Esophagus squamous epithelium (tissue), 5 donors: Measurements from ENCODE around the gene CAMTA1. TPM values are rescaled to one million over a fixed set of nuclear protein-coding genes. Genes with fewer than 3 reads are reported as not detected.

Experiments used
- DNase-seq: peaks from one replicate; lab custom pipeline; 2025; lab: John Stamatoyannopoulos, UW
- H3K27ac ChIP-seq, 4 donors: fragments of 200-600 bp; sonication (generic); one replicate each; pipeline ENCODE4 v1.5.1; 2016 to 2019; ENCODE audit warnings: mild to moderate bottlenecking in 1 of 4
- H3K27me3 ChIP-seq, 4 donors: fragments of 200-600 bp; sonication (generic); 1 replicate in 3 of 4; 2 replicates in 1 of 4; pipeline versions ENCODE4 v1.5.1 to v1.6.0; 2017 to 2021; ENCODE audit warnings: antibody characterized with exemption in 1 of 4
- H3K36me3 ChIP-seq, 3 donors: fragments of 200-600 bp; sonication (generic); one replicate each; pipeline ENCODE4 v1.5.1; 2016 to 2019
- H3K4me1 ChIP-seq, 3 donors: fragments of 200-600 bp; sonication (generic); one replicate each; pipeline ENCODE4 v1.5.1; 2017 to 2019
- H3K4me3 ChIP-seq, 4 donors: fragments of 200-600 bp; sonication (generic); 1 replicate in 3 of 4; 2 replicates in 1 of 4; pipeline ENCODE4 v1.5.1; 2016 to 2019; ENCODE audit warnings: mild to moderate bottlenecking in 2 of 4, moderate library complexity in 1 of 4
- H3K9me3 ChIP-seq, 3 donors: fragments of 200-600 bp; sonication (generic); one replicate each; pipeline ENCODE4 v1.5.1; 2016 to 2019
- POLR2A ChIP-seq, 4 donors: fragments of 450-650 bp; IDR thresholded peaks; one replicate each; pipeline ENCODE4 v1.6.1; 2017; ENCODE audit warnings: antibody characterized with exemption in 4 of 4, mild to moderate bottlenecking in 4 of 4, moderate library complexity in 3 of 4
- WGBS, 2 donors: methylation state at CpG; one replicate each; pipeline ENCODE4 v1.1.5; 2018; 5-methylcytosine and 5-hydroxymethylcytosine counted together
- intact Hi-C: fragments of 100-400 bp; cut with DNase I; formaldehyde crosslinking; loops from one replicate; pipeline ENCODE4 v1.15.0; 2022
- total RNA-seq, 4 donors: library from RNA; depleted of rRNA; stranded (reverse); fragments of >200 nt; gene quantifications; one replicate each; pipeline ENCODE4 v1.1.0, GENCODE V29; 2016
- TF ChIP-seq, protein P1 (sequence below), 6 experiments: fragments of 450-650 bp in 4 of 6; fragments of 200-600 bp in 2 of 6; sonication (generic) in 2 of 6; IDR thresholded peaks; one replicate each; pipeline ENCODE4 v1.5.1; 2016 to 2019; ENCODE audit warnings: antibody characterized with exemption in 6 of 6, mild to moderate bottlenecking in 4 of 6, moderate library complexity in 4 of 6
- donor health status: DM: yes; HTN: yes; CAD: no.

Gene CAMTA1
- total RNA-seq, 4 donors from 2014 or later = 31.3 to 77.4 (median 45.9) TPM

DNA sequence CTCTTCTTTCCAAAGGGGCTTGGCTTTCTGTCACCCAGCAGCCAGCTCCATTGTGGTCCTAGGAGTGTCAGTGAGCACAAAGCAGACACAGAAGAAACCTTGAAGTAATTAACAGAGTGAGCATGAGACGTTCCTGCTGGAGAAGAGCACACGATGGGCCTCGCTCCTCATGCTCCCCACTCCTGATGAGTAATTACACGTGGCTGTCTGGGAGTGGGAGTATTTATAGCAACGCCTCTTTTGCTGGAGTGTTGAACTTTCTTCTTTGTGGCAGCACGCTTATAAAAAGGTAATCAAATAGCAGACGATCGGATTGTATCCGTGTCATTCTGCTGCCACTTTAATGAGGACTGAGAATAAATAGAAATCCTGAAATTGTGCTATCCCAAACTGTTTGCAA is 185.8 kb downstream of the CAMTA1 start:
- DNase-seq = no peak
- Histone ChIP-seq H3K9me3 (no peaks in the 10 kb centered on the region), H3K27me3 (peaks cover 0 to 30% (median 0%) of the 10 kb centered on the region in 4 donors), H3K4me1 (no peaks in the 10 kb centered on the region), H3K4me3 (no peak overlapping the region), H3K36me3 (no peaks in the 10 kb centered on the region), H3K27ac (no peak overlapping the region)
- intact Hi-C loops = no loop called here
- WGBS, 2 donors = 61 to 68% methylated on average over 5 to 9 of the region's 9 CpGs
- TF ChIP-seq, protein P1, sequence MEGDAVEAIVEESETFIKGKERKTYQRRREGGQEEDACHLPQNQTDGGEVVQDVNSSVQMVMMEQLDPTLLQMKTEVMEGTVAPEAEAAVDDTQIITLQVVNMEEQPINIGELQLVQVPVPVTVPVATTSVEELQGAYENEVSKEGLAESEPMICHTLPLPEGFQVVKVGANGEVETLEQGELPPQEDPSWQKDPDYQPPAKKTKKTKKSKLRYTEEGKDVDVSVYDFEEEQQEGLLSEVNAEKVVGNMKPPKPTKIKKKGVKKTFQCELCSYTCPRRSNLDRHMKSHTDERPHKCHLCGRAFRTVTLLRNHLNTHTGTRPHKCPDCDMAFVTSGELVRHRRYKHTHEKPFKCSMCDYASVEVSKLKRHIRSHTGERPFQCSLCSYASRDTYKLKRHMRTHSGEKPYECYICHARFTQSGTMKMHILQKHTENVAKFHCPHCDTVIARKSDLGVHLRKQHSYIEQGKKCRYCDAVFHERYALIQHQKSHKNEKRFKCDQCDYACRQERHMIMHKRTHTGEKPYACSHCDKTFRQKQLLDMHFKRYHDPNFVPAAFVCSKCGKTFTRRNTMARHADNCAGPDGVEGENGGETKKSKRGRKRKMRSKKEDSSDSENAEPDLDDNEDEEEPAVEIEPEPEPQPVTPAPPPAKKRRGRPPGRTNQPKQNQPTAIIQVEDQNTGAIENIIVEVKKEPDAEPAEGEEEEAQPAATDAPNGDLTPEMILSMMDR (IDR thresholded peaks at IDR 0.05) = no peak
- no peak for TF ChIP-seq POLR2A (IDR thresholded peaks at IDR 0.05)

DNA sequence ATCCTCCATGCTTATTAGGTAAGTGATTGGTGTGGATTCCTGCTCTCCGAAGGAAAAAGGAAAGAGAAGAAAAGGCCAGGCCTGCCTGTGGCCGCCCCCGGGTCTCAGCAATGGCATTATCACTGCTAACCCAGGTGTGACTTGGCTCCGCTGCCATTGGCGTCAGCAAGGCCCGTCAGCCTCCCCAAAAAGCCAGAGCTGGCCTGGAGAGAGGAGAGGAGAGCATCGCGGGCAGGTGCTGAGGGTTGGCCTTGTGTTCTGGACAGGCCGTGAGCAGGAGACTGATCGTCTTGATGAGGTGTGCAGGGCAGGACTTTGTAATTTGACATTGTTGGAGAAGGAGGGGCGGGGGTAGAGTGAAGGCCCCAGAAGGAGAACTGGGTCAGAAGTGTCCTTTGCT is 186.4 kb downstream of the CAMTA1 start:
- Histone ChIP-seq H3K9me3 (no peaks in the 10 kb centered on the region), H3K36me3 (no peaks in the 10 kb centered on the region), H3K27ac (no peak overlapping the region), H3K4me3 (no peak overlapping the region), H3K27me3 (peaks cover 0 to 30% (median 0%) of the 10 kb centered on the region in 4 donors), H3K4me1 (no peaks in the 10 kb centered on the region)
- no peak for DNase-seq
- 78 to 92% methylated on average over 5 to 7 of the region's 11 CpGs for WGBS, 2 donors
- intact Hi-C loops = no loop called here
- TF ChIP-seq, protein P1 (IDR thresholded peaks at IDR 0.05) = no peak
- TF ChIP-seq POLR2A (IDR thresholded peaks at IDR 0.05) = no peak

DNA sequence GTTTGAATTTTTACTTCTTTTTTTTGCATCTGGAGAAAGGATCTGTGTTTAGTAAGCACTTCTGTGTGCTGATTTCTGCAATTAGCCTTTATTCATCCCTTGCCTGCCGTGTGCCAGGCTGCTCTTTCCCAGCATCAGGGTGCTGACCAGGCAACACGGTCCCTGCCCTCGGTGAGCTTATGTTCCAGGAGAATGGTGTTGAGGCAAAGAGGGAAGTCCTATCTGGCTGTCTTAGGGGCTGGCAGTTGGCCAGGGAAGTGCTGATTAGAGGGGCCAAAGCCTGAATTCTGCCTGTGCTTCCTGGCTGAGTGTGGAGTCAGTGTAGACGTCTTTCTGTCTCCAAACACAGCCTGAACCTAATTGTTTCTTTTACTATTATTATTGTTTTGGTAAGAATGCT is 187.1 kb downstream of the CAMTA1 start:
- WGBS, 2 donors = 63 to 75% methylated on average over 2 to 4 of the region's 4 CpGs
- DNase-seq = no peak
- peaks cover 0 to 23% (median 0%) of the 10 kb centered on the region in 4 donors for H3K27me3 ChIP-seq
- no peaks in the 10 kb centered on the region for H3K36me3 ChIP-seq
- TF ChIP-seq POLR2A (IDR thresholded peaks at IDR 0.05) = no peak
- TF ChIP-seq, protein P1 (IDR thresholded peaks at IDR 0.05) = no peak
- H3K27ac ChIP-seq = no peak overlapping the region
- H3K4me1 ChIP-seq = no peaks in the 10 kb centered on the region
- no peak overlapping the region for H3K4me3 ChIP-seq
- intact Hi-C loops = no loop called here
- H3K9me3 ChIP-seq = no peaks in the 10 kb centered on the region

DNA sequence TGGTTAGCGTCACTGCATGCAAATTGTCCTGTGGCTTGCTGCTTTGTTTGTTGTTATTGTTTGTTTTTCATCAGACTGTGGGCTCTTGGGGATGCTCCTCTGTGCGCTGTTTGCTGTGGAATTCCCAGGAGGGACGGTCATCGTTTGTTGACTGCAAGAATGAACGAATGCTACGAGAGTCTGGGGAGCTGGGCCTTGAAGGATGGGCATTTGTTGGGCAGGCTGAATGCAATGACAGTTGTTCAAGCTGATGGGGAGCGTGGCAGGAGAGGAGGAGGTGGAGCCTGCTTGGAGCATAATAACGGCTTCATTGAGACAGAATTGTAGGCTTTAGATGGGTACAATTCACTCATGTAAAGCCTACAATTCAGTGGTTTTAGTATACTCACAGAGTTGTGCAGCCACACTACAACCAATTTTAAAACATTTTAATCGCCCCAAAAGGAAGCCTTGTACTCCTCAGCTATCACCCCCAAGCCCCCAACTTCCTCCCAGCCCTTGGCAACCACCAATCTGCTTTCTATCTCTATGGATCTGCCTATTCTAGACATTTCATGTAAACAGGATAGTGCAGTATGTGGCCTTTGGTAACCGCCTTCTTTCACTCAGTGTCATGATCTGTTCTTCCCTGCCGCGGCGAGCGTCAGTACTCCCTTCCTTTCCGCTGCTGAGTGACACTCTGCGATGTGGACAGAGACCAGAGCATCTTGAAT is 190.2 kb downstream of the CAMTA1 start:
- Histone ChIP-seq H3K27ac (no peak overlapping the region), H3K4me3 (no peak overlapping the region), H3K36me3 (no peaks in the 10 kb centered on the region), H3K27me3 (peaks cover 0 to 13% (median 0%) of the 10 kb centered on the region in 4 donors), H3K9me3 (no peaks in the 10 kb centered on the region), H3K4me1 (no peaks in the 10 kb centered on the region)
- no peak for DNase-seq
- WGBS, 2 donors = 74% methylated on average over 12 to 15 of the region's 16 CpGs
- intact Hi-C loops = no loop called here
- no peak for TF ChIP-seq POLR2A (IDR thresholded peaks at IDR 0.05)
- TF ChIP-seq, protein P1 (IDR thresholded peaks at IDR 0.05) = no peak

DNA sequence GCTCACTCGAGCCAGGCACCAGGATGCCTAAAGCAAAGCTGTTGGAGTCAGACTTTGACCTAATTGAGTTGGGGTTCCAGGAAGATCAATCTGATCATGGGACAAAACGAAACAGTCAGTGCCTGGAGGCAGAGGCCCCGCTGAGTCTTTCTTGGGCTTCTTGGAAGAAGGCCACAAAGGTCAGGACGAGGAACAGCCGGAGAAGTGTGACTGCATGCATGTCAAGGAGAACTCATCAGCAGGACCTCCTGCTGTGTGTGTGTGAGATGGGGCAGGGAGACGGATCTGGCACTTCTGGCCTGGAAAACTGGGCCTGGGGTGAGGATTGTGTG is 190.8 kb downstream of the CAMTA1 start:
- DNase-seq = no peak
- 56 to 58% methylated on average over 5 to 6 of the region's 6 CpGs for WGBS, 2 donors
- TF ChIP-seq, protein P1 (IDR thresholded peaks at IDR 0.05) = no peak
- no peak for TF ChIP-seq POLR2A (IDR thresholded peaks at IDR 0.05)

More for the DNA sequence above, 190.8 kb downstream of the CAMTA1 start:
- H3K36me3 ChIP-seq = no peaks in the 10 kb centered on the region
- no peaks in the 10 kb centered on the region for H3K4me1 ChIP-seq
- H3K4me3 ChIP-seq = no peak overlapping the region
- intact Hi-C loops = no loop called here
- H3K9me3 ChIP-seq = no peaks in the 10 kb centered on the region
- peaks cover 0 to 13% (median 0%) of the 10 kb centered on the region in 4 donors for H3K27me3 ChIP-seq
- no peak overlapping the region for H3K27ac ChIP-seq
